ENCODE measurements around the gene COL28A1. TPM values are rescaled to one million over a fixed set of nuclear protein-coding genes. Genes with fewer than 3 reads are reported as not detected.
A peak's percentile ranks its signal among the peaks of the same experiment; 100 is the strongest.

Gene COL28A1
- total and polyA plus RNA-seq, 4 donors, result 0.26 to 3.2 (median 1.1) TPM

- ATAC-seq (ENCODE audit: low FRiP score), result no peak
- H3K27ac ChIP-seq (ENCODE audit: low read depth in 1 of 2, low read length in 2 of 2), result no peak overlapping the region
- no peaks in the 10 kb centered on the region for H3K4me1 ChIP-seq (ENCODE audit: control insufficient read depth in 1 of 2, insufficient read depth in 2 of 2, low read length in 2 of 2)
- WGBS, 2 donors, result 92 to 98% methylated on average over 2 of the region's 2 CpGs
- intact Hi-C loops (cut with DNase I), result no loop called here
- no peak overlapping the region for H3K4me3 ChIP-seq (ENCODE audit: low read length in 2 of 2)
- no peaks in the 10 kb centered on the region for H3K36me3 ChIP-seq (ENCODE audit: control insufficient read depth in 1 of 2, insufficient read depth in 2 of 2, low read length in 1 of 2)
- H3K9me3 ChIP-seq (ENCODE audit: control insufficient read depth, low read length), result no peaks in the 10 kb centered on the region
- no peak for DNase-seq
- H3K27me3 ChIP-seq (ENCODE audit: control insufficient read depth in 1 of 2, insufficient read depth in 2 of 2, low read length in 1 of 2), result no peaks in the 10 kb centered on the region
These were observed 16.6 kb downstream of the COL28A1 start for GRCh38 chr7:7519056-7519455.

GRCh38 chr7:7517754-7518153 is 17.9 kb downstream of the COL28A1 start:
- intact Hi-C loops (cut with DNase I), result no loop called here
- Histone ChIP-seq H3K27me3 (ENCODE audit: control insufficient read depth in 1 of 2, insufficient read depth in 2 of 2, low read length in 1 of 2) (no peaks in the 10 kb centered on the region), H3K4me3 (ENCODE audit: low read length in 2 of 2) (no peak overlapping the region), H3K27ac (ENCODE audit: low read depth in 1 of 2, low read length in 2 of 2) (no peak overlapping the region), H3K4me1 (ENCODE audit: control insufficient read depth in 1 of 2, insufficient read depth in 2 of 2, low read length in 2 of 2) (no peaks in the 10 kb centered on the region), H3K36me3 (ENCODE audit: control insufficient read depth in 1 of 2, insufficient read depth in 2 of 2, low read length in 1 of 2) (no peaks in the 10 kb centered on the region), H3K9me3 (ENCODE audit: control insufficient read depth, low read length) (no peaks in the 10 kb centered on the region)
- WGBS, 2 donors, result 5 to 6% methylated on average over 3 of the region's 3 CpGs
- DNase-seq (no peak), ATAC-seq (ENCODE audit: low FRiP score) (no peak)

GRCh38 chr7:7516662-7517061 is 19.0 kb downstream of the COL28A1 start:
- H3K4me3 ChIP-seq (ENCODE audit: low read length in 2 of 2), result no peak overlapping the region
- no peak overlapping the region for H3K27ac ChIP-seq (ENCODE audit: low read depth in 1 of 2, low read length in 2 of 2)
- intact Hi-C loops (cut with DNase I), result no loop called here
- ATAC-seq (ENCODE audit: low FRiP score) (no peak), DNase-seq (no peak)
- H3K27me3 ChIP-seq (ENCODE audit: control insufficient read depth in 1 of 2, insufficient read depth in 2 of 2, low read length in 1 of 2), result no peaks in the 10 kb centered on the region
- no peaks in the 10 kb centered on the region for H3K4me1 ChIP-seq (ENCODE audit: control insufficient read depth in 1 of 2, insufficient read depth in 2 of 2, low read length in 2 of 2)
- WGBS, 2 donors, result 70 to 73% methylated on average over 1 of the region's 1 CpG
- H3K36me3 ChIP-seq (ENCODE audit: control insufficient read depth in 1 of 2, insufficient read depth in 2 of 2, low read length in 1 of 2), result no peaks in the 10 kb centered on the region
- no peaks in the 10 kb centered on the region for H3K9me3 ChIP-seq (ENCODE audit: control insufficient read depth, low read length)

GRCh38 chr7:7516156-7516555 is 19.5 kb downstream of the COL28A1 start:
- ATAC-seq (ENCODE audit: low FRiP score), result no peak
- intact Hi-C loops (cut with DNase I), result no loop called here
- WGBS, 2 donors, result 92 to 98% methylated on average over 2 of the region's 2 CpGs

GRCh38 chr7:7512861-7513597 is 22.6 kb downstream of the COL28A1 start:
- DNase-seq, result no peak
- H3K4me1 ChIP-seq (ENCODE audit: control insufficient read depth in 1 of 2, insufficient read depth in 2 of 2, low read length in 2 of 2), result no peaks in the 10 kb centered on the region
- H3K27me3 ChIP-seq (ENCODE audit: control insufficient read depth in 1 of 2, insufficient read depth in 2 of 2, low read length in 1 of 2), result no peaks in the 10 kb centered on the region
- no peaks in the 10 kb centered on the region for H3K9me3 ChIP-seq (ENCODE audit: control insufficient read depth, low read length)
- no peak for ATAC-seq (ENCODE audit: low FRiP score)
- 30 to 32% methylated on average over 4 of the region's 4 CpGs for WGBS, 2 donors
- no peak overlapping the region for H3K4me3 ChIP-seq (ENCODE audit: low read length in 2 of 2)
- intact Hi-C loops (cut with DNase I), result no loop called here
- H3K27ac ChIP-seq (ENCODE audit: low read depth in 1 of 2, low read length in 2 of 2), result no peak overlapping the region
- no peaks in the 10 kb centered on the region for H3K36me3 ChIP-seq (ENCODE audit: control insufficient read depth in 1 of 2, insufficient read depth in 2 of 2, low read length in 1 of 2)

More at GRCh38 chr7:7516156-7516555, 19.5 kb downstream of the COL28A1 start:
- DNase-seq, result no peak
- H3K36me3 ChIP-seq (ENCODE audit: control insufficient read depth in 1 of 2, insufficient read depth in 2 of 2, low read length in 1 of 2), result no peaks in the 10 kb centered on the region
- H3K27me3 ChIP-seq (ENCODE audit: control insufficient read depth in 1 of 2, insufficient read depth in 2 of 2, low read length in 1 of 2), result no peaks in the 10 kb centered on the region
- no peak overlapping the region for H3K27ac ChIP-seq (ENCODE audit: low read depth in 1 of 2, low read length in 2 of 2)
- no peak overlapping the region for H3K4me3 ChIP-seq (ENCODE audit: low read length in 2 of 2)
- no peaks in the 10 kb centered on the region for H3K9me3 ChIP-seq (ENCODE audit: control insufficient read depth, low read length)
- H3K4me1 ChIP-seq (ENCODE audit: control insufficient read depth in 1 of 2, insufficient read depth in 2 of 2, low read length in 2 of 2), result no peaks in the 10 kb centered on the region

GRCh38 chr7:7510794-7511193 is 24.9 kb downstream of the COL28A1 start:
- H3K27me3 ChIP-seq (ENCODE audit: control insufficient read depth in 1 of 2, insufficient read depth in 2 of 2, low read length in 1 of 2), result no peaks in the 10 kb centered on the region
- no peak for ATAC-seq (ENCODE audit: low FRiP score)
- H3K27ac ChIP-seq (ENCODE audit: low read depth in 1 of 2, low read length in 2 of 2), result no peak overlapping the region
- H3K36me3 ChIP-seq (ENCODE audit: control insufficient read depth in 1 of 2, insufficient read depth in 2 of 2, low read length in 1 of 2), result no peaks in the 10 kb centered on the region
- 73 to 79% methylated on average over 3 of the region's 3 CpGs for WGBS, 2 donors
- H3K4me3 ChIP-seq (ENCODE audit: low read length in 2 of 2), result no peak overlapping the region
- no peaks in the 10 kb centered on the region for H3K4me1 ChIP-seq (ENCODE audit: control insufficient read depth in 1 of 2, insufficient read depth in 2 of 2, low read length in 2 of 2)
- intact Hi-C loops (cut with DNase I), result no loop called here
- H3K9me3 ChIP-seq (ENCODE audit: control insufficient read depth, low read length), result no peaks in the 10 kb centered on the region
- no peak for DNase-seq

- H3K36me3 ChIP-seq (ENCODE audit: control insufficient read depth in 1 of 2, insufficient read depth in 2 of 2, low read length in 1 of 2), result no peaks in the 10 kb centered on the region
- no peak overlapping the region for H3K27ac ChIP-seq (ENCODE audit: low read depth in 1 of 2, low read length in 2 of 2)
- intact Hi-C loops (cut with DNase I), result no loop called here
- H3K4me3 ChIP-seq (ENCODE audit: low read length in 2 of 2), result no peak overlapping the region
- ATAC-seq (ENCODE audit: low FRiP score) (peak; percentile 60), DNase-seq (no peak)
- WGBS, 2 donors, result 42 to 49% methylated on average over 6 of the region's 6 CpGs
- H3K27me3 ChIP-seq (ENCODE audit: control insufficient read depth in 1 of 2, insufficient read depth in 2 of 2, low read length in 1 of 2), result no peaks in the 10 kb centered on the region
- no peaks in the 10 kb centered on the region for H3K9me3 ChIP-seq (ENCODE audit: control insufficient read depth, low read length)
- H3K4me1 ChIP-seq (ENCODE audit: control insufficient read depth in 1 of 2, insufficient read depth in 2 of 2, low read length in 2 of 2), result no peaks in the 10 kb centered on the region
These were observed 29.8 kb downstream of the COL28A1 start for GRCh38 chr7:7505915-7506314.

- no peak overlapping the region for H3K27ac ChIP-seq (ENCODE audit: low read depth in 1 of 2, low read length in 2 of 2)
- no peak overlapping the region for H3K4me3 ChIP-seq (ENCODE audit: low read length in 2 of 2)
- no peaks in the 10 kb centered on the region for H3K36me3 ChIP-seq (ENCODE audit: control insufficient read depth in 1 of 2, insufficient read depth in 2 of 2, low read length in 1 of 2)
- 55 to 66% methylated on average over 3 of the region's 3 CpGs for WGBS, 2 donors
- no peak for DNase-seq
- no peaks in the 10 kb centered on the region for H3K4me1 ChIP-seq (ENCODE audit: control insufficient read depth in 1 of 2, insufficient read depth in 2 of 2, low read length in 2 of 2)
- peak; percentile 60 for ATAC-seq (ENCODE audit: low FRiP score)
- intact Hi-C loops (cut with DNase I), result no loop called here
- H3K27me3 ChIP-seq (ENCODE audit: control insufficient read depth in 1 of 2, insufficient read depth in 2 of 2, low read length in 1 of 2), result no peaks in the 10 kb centered on the region
- no peaks in the 10 kb centered on the region for H3K9me3 ChIP-seq (ENCODE audit: control insufficient read depth, low read length)
These were observed 30.6 kb downstream of the COL28A1 start for GRCh38 chr7:7504910-7505704.

- Histone ChIP-seq H3K36me3 (ENCODE audit: control insufficient read depth in 1 of 2, insufficient read depth in 2 of 2, low read length in 1 of 2) (no peaks in the 10 kb centered on the region), H3K27ac (ENCODE audit: low read depth in 1 of 2, low read length in 2 of 2) (no peak overlapping the region), H3K27me3 (ENCODE audit: control insufficient read depth in 1 of 2, insufficient read depth in 2 of 2, low read length in 1 of 2) (no peaks in the 10 kb centered on the region), H3K4me3 (ENCODE audit: low read length in 2 of 2) (no peak overlapping the region), H3K4me1 (ENCODE audit: control insufficient read depth in 1 of 2, insufficient read depth in 2 of 2, low read length in 2 of 2) (no peaks in the 10 kb centered on the region), H3K9me3 (ENCODE audit: control insufficient read depth, low read length) (no peaks in the 10 kb centered on the region)
- ATAC-seq (ENCODE audit: low FRiP score) (no peak), DNase-seq (no peak)
- 30 to 45% methylated on average over 2 of the region's 2 CpGs for WGBS, 2 donors
- intact Hi-C loops (cut with DNase I), result no loop called here
These were observed 35.8 kb downstream of the COL28A1 start for GRCh38 chr7:7499892-7500291.
